22Rv1 (cell line): ENCODE measurements around the gene VTI1A.

ENCODE experiments used
- ZFX ChIP-seq: fragments of 450-650 bp; IDR thresholded peaks from 2 replicates; pipeline ENCODE4 v1.6.1; 2017; ENCODE audit warnings: antibody characterized with exemption, borderline replicate concordance
- TF ChIP-seq, protein P1 (sequence below): fragments of 450-650 bp; IDR thresholded peaks from 2 replicates; pipeline ENCODE4 v1.5.1; 2017; ENCODE audit warnings: mild to moderate bottlenecking

- TF ChIP-seq, protein P1, sequence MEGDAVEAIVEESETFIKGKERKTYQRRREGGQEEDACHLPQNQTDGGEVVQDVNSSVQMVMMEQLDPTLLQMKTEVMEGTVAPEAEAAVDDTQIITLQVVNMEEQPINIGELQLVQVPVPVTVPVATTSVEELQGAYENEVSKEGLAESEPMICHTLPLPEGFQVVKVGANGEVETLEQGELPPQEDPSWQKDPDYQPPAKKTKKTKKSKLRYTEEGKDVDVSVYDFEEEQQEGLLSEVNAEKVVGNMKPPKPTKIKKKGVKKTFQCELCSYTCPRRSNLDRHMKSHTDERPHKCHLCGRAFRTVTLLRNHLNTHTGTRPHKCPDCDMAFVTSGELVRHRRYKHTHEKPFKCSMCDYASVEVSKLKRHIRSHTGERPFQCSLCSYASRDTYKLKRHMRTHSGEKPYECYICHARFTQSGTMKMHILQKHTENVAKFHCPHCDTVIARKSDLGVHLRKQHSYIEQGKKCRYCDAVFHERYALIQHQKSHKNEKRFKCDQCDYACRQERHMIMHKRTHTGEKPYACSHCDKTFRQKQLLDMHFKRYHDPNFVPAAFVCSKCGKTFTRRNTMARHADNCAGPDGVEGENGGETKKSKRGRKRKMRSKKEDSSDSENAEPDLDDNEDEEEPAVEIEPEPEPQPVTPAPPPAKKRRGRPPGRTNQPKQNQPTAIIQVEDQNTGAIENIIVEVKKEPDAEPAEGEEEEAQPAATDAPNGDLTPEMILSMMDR = no peak
- TF ChIP-seq ZFX = no peak
These were observed 299.3 kb downstream of the VTI1A start for GRCh38 chr10:112746329-112746728.
